K562 (cell line): Measurements from ENCODE around the gene IRF2BP2. TPM values are rescaled to one million over a fixed set of nuclear protein-coding genes. Genes with fewer than 3 reads are reported as not detected.

Source experiments
- DPF2 ChIP-seq: fragments of 450-650 bp; IDR thresholded peaks from 2 replicates; pipeline ENCODE4 v1.6.1; 2016
- FOXK1 ChIP-seq: sonication (generic); formaldehyde crosslinking; IDR thresholded peaks from 2 replicates; pipeline ENCODE4 v1.8.0; 2022; ENCODE audit warnings: missing genetic modification reagents, mild to moderate bottlenecking, borderline replicate concordance
- FOXK2 ChIP-seq, 2 experiments: fragments of 450-650 bp; IDR thresholded peaks in 1 of 2; conservative IDR thresholded peaks in 1 of 2; 2 replicates each; pipeline ENCODE4 v1.6.1; 2016; ENCODE audit warnings: low read depth in 2 of 2, mild to moderate bottlenecking in 1 of 2
- GTF2E2 ChIP-seq: fragments of 200-800 bp; sonication (Bioruptor generic); IDR thresholded peaks from 2 replicates; pipeline ENCODE4 v1.6.1; 2016; ENCODE audit warnings: missing genetic modification characterization, missing compliant biosample characterization
- MECOM ChIP-seq: fragments of 250-450 bp; sonication (Bioruptor Pico); IDR thresholded peaks from 2 replicates; pipeline ENCODE4 v1.8.0; 2022; ENCODE audit warnings: inconsistent platforms
- NCOA1 ChIP-seq: fragments of 450-650 bp; IDR thresholded peaks from 2 replicates; pipeline ENCODE4 v1.6.1; 2016; ENCODE audit warnings: low read depth
- NFXL1 ChIP-seq: fragments of 450-650 bp; formaldehyde crosslinking; IDR thresholded peaks from 2 replicates; pipeline ENCODE4 v1.4.0; 2021; ENCODE audit warnings: mild to moderate bottlenecking
- NR2C2 ChIP-seq, 2 experiments: fragments of 200-800 bp in 1 of 2; sonication (Bioruptor generic) in 1 of 2; sonication (generic) in 1 of 2; formaldehyde crosslinking in 1 of 2; IDR thresholded peaks; 2 replicates each; pipeline versions ENCODE4 v1.6.1 to v1.8.0; 2016 to 2022; ENCODE audit warnings: mild to moderate bottlenecking in 1 of 2, missing compliant biosample characterization in 1 of 2, missing genetic modification characterization in 1 of 2, missing genetic modification reagents in 1 of 2
- POLR2A ChIP-seq: fragments of 450-650 bp; conservative IDR thresholded peaks from 2 replicates; pipeline ENCODE4 v1.6.1; 2016
- SMAD4 ChIP-seq: fragments of 250-450 bp; sonication (Bioruptor Pico); conservative IDR thresholded peaks from 2 replicates; pipeline ENCODE4 v1.8.0; 2021; ENCODE audit warnings: inconsistent platforms, mild to moderate bottlenecking, moderate library complexity
- SREBF1 ChIP-seq: fragments of 150-350 bp; IDR thresholded peaks from 2 replicates; pipeline ENCODE4 v1.6.1; 2014; ENCODE audit warnings: antibody characterized with exemption, low read depth, low read length, borderline replicate concordance
- TOE1 ChIP-seq, 2 experiments: fragments of 450-650 bp in 1 of 2; sonication (generic) in 1 of 2; formaldehyde crosslinking in 1 of 2; IDR thresholded peaks; 2 replicates each; pipeline versions ENCODE4 v1.7.1 to v1.8.0; 2016 to 2022; ENCODE audit warnings: borderline replicate concordance in 2 of 2, mild to moderate bottlenecking in 2 of 2, antibody characterized with exemption in 1 of 2, inconsistent platforms in 1 of 2, low read depth in 1 of 2, missing genetic modification reagents in 1 of 2, moderate library complexity in 1 of 2
- YY1 ChIP-seq, 3 experiments: IDR thresholded peaks; 2 replicates each; pipeline ENCODE4 v1.6.1; 2011; ENCODE audit warnings: low read length in 2 of 3, mild to moderate bottlenecking in 2 of 3, moderate library complexity in 2 of 3, borderline replicate concordance in 1 of 3, control low read depth in 1 of 3, low read depth in 1 of 3; ENCODE audit not compliant: insufficient read depth in 3 of 3, insufficient replicate concordance in 2 of 3, control insufficient read depth in 1 of 3, insufficient read length in 1 of 3; ENCODE audit errors: extremely low read depth in 1 of 3
- ZNF436 ChIP-seq: fragments of 250-450, 450-650 bp; sonication (Bioruptor Pico); formaldehyde crosslinking; IDR thresholded peaks from 2 replicates; pipeline ENCODE4 v1.7.0; 2020; ENCODE audit warnings: mild to moderate bottlenecking
- ZNF589 ChIP-seq: fragments of 200-800 bp; sonication (Bioruptor generic); IDR thresholded peaks from 2 replicates; pipeline ENCODE4 v1.6.1; 2016; ENCODE audit warnings: low read depth, missing genetic modification characterization, missing compliant biosample characterization
- ZSCAN29 ChIP-seq: fragments of 450-650 bp; IDR thresholded peaks from 2 replicates; pipeline ENCODE4 v1.6.1; 2017
- ZSCAN32 ChIP-seq: fragments of 450-650 bp; formaldehyde crosslinking; IDR thresholded peaks from 2 replicates; pipeline ENCODE4 v1.4.0; 2020; ENCODE audit warnings: mild to moderate bottlenecking, moderate library complexity
- polyA plus RNA-seq, 8 experiments: library from polyadenylated mRNA; depleted of rRNA in 4 of 8; stranded (reverse) in 5 of 8; unstranded in 3 of 8; fragments of >200 nt; fragmentation: Nextera tagmentation in 2 of 8; fragmentation: Illumina TruSeq in 1 of 8; extraction: Ambion mirVana in 2 of 8; extraction: Trizol in 1 of 8; gene quantifications; 2 replicates each; pipeline versions ENCODE4 v1.2.1 to v1.2.3, GENCODE V29; 2011 to 2014; ENCODE audit warnings: inconsistent platforms in 1 of 8, missing spikeins in 1 of 8
- total RNA-seq, 7 experiments: library from RNA; depleted of rRNA in 6 of 7; stranded (reverse); fragments of >200 nt in 6 of 7; fragmentation: Illumina TruSeq in 2 of 7; extraction: Trizol in 2 of 7; gene quantifications; 2 replicates each; pipeline versions ENCODE4 v1.2.1 to v1.2.3, GENCODE V29; 2011 to 2021; ENCODE audit warnings: low replicate concordance in 1 of 7
- TF ChIP-seq, protein P1 (sequence below), 2 experiments: fragments of 450-650 bp; IDR thresholded peaks; 2 replicates each; pipeline ENCODE4 v1.6.1; 2018; ENCODE audit warnings: mild to moderate bottlenecking in 2 of 2, low read depth in 1 of 2; ENCODE audit not compliant: partially characterized antibody in 2 of 2
- TF ChIP-seq, protein P2 (sequence below): fragments of 450-650 bp; IDR thresholded peaks from 2 replicates; pipeline ENCODE4 v1.6.1; 2016; ENCODE audit warnings: low read depth, mild to moderate bottlenecking, moderate library complexity
- TF ChIP-seq, protein P3 (sequence below): fragments of 250-450 bp; sonication (Bioruptor Pico); IDR thresholded peaks from 2 replicates; pipeline ENCODE4 v1.8.0; 2021; ENCODE audit warnings: borderline replicate concordance, mild to moderate bottlenecking, moderate library complexity; ENCODE audit not compliant: poor library complexity, severe bottlenecking

IRF2BP2 gene
- total and polyA plus RNA-seq, 9 of the 15 experiments (the other 6 are each of a cell fraction or from before 2014, with no cell fraction given) = 7.7 to 68.6 (median 22.1) TPM

DNA sequence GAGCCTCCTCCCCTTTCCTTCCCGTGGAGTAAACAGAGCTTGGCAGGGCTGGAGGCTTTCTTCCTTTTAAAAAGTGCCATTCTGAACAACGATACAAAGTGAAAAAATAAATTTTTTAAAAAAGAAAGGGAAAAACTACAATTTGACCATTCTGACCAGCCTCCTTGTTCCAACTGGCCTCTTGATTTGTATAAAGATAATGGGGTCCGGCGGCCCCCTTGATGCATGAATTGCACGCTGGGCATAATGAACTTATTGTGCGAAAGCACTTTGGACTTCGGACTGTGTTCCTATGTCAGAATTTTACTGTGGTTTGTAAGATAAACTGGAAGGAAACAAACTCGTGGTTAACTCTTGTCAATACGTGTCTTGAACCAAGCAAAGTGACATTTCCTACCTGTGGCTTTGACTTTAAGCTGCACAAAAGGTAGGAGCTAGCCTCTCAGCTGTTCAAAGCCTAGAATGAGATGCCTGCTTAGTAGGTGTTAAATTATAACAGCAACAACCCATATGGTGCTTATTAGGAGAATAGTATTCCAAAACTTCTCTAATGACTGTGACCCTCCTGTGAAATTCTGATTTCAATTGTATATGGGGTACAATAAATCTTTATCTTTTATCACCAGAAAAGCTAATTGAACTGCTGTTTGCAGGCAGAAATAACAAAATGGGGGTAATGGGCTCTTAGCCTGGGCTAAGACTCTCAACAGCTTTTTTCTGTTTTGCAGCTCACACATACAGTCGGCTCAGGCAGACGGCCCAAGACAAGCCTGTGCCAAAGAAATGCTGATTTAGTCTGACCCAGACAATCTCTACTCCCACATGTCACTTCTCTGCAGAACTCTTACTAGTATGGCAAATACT is 9.3 kb downstream of the IRF2BP2 start (continued):
- TF ChIP-seq FOXK2 (conservative IDR thresholded peaks at IDR 0.05 in 1 of 2, IDR thresholded peaks at IDR 0.05 in 1 of 2; ENCODE audit: low read depth in 2 of 2) (peak in 1 of 2 experiments; percentile 31; a peak in 1 of 4 replicates), NR2C2 (CRISPR knock-in tag; IDR thresholded peaks at IDR 0.05) (no peak), NR2C2 (tag; IDR thresholded peaks at IDR 0.05) (peak; percentile 31; the same call in 1 of the 2 replicates), TOE1 (IDR thresholded peaks at IDR 0.05; ENCODE audit: borderline replicate concordance) (no peak), TOE1 (CRISPR knock-in tag; IDR thresholded peaks at IDR 0.05; ENCODE audit: borderline replicate concordance, low read depth) (no peak), NFXL1 (CRISPR knock-in tag) (0 out of 2 replicates have a peak, but pooled peaks have one; percentile 19), NCOA1 (no peak), FOXK1 (CRISPR knock-in tag) (peak; percentile 75; the same call in 1 of the 2 replicates), MECOM (CRISPR knock-in tag) (0 out of 2 replicates have a peak, but pooled peaks have one; percentile 20), GTF2E2 (0 out of 2 replicates have a peak, but pooled peaks have one; percentile 11), ZSCAN29 (0 out of 2 replicates have a peak, but pooled peaks have one; percentile 24), ZNF589 (CRISPR knock-in tag) (peak; percentile 21; the same call in 1 of the 2 replicates), YY1 (IDR thresholded peaks at IDR 0.05; ENCODE audit: borderline replicate concordance in 1 of 3, control insufficient read depth in 1 of 3, extremely low read depth in 1 of 3, insufficient read depth in 3 of 3, insufficient read length in 1 of 3, insufficient replicate concordance in 2 of 3, low read depth in 1 of 3, low read length in 2 of 3) (peak in 1 of 3 experiments; percentile 15), POLR2A (0 out of 2 replicates have a peak, but pooled peaks have one; percentile 35), SMAD4 (peak; percentile 4; the same call in 1 of the 2 replicates), ZSCAN32 (CRISPR knock-in tag) (0 out of 2 replicates have a peak, but pooled peaks have one; percentile 4), DPF2 (0 out of 2 replicates have a peak, but pooled peaks have one; percentile 11), SREBF1 (no peak), ZNF436 (CRISPR knock-in tag) (no peak)
- TF ChIP-seq, protein P1, sequence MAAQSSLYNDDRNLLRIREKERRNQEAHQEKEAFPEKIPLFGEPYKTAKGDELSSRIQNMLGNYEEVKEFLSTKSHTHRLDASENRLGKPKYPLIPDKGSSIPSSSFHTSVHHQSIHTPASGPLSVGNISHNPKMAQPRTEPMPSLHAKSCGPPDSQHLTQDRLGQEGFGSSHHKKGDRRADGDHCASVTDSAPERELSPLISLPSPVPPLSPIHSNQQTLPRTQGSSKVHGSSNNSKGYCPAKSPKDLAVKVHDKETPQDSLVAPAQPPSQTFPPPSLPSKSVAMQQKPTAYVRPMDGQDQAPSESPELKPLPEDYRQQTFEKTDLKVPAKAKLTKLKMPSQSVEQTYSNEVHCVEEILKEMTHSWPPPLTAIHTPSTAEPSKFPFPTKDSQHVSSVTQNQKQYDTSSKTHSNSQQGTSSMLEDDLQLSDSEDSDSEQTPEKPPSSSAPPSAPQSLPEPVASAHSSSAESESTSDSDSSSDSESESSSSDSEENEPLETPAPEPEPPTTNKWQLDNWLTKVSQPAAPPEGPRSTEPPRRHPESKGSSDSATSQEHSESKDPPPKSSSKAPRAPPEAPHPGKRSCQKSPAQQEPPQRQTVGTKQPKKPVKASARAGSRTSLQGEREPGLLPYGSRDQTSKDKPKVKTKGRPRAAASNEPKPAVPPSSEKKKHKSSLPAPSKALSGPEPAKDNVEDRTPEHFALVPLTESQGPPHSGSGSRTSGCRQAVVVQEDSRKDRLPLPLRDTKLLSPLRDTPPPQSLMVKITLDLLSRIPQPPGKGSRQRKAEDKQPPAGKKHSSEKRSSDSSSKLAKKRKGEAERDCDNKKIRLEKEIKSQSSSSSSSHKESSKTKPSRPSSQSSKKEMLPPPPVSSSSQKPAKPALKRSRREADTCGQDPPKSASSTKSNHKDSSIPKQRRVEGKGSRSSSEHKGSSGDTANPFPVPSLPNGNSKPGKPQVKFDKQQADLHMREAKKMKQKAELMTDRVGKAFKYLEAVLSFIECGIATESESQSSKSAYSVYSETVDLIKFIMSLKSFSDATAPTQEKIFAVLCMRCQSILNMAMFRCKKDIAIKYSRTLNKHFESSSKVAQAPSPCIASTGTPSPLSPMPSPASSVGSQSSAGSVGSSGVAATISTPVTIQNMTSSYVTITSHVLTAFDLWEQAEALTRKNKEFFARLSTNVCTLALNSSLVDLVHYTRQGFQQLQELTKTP (IDR thresholded peaks at IDR 0.05; ENCODE audit: low read depth in 1 of 2, partially characterized antibody in 2 of 2) = peak in 1 of 2 experiments; percentile 21
- TF ChIP-seq, protein P2, sequence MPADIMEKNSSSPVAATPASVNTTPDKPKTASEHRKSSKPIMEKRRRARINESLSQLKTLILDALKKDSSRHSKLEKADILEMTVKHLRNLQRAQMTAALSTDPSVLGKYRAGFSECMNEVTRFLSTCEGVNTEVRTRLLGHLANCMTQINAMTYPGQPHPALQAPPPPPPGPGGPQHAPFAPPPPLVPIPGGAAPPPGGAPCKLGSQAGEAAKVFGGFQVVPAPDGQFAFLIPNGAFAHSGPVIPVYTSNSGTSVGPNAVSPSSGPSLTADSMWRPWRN = no peak
- TF ChIP-seq, protein P3, sequence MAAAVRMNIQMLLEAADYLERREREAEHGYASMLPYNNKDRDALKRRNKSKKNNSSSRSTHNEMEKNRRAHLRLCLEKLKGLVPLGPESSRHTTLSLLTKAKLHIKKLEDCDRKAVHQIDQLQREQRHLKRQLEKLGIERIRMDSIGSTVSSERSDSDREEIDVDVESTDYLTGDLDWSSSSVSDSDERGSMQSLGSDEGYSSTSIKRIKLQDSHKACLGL (CRISPR knock-in tag) = no peak
